Epithelial cell of proximal tubule (primary cell): ENCODE data around the gene CLEC4M. TPM values are rescaled to one million over a fixed set of nuclear protein-coding genes. Genes with fewer than 3 reads are reported as not detected.

Experiments used
- total RNA-seq: library from RNA; depleted of rRNA; stranded (reverse); fragments of >200 nt; gene quantifications from 2 replicates; pipeline ENCODE4 v1.2.3, GENCODE V29; 2015

CLEC4M gene
- total RNA-seq, 1 donor from 2014 or later = not detected

Other genes with a start within 250 kb of the CLEC4M start
- gene ZNF358, start 247.1 kb upstream of the CLEC4M start, total RNA-seq = 29.5 and 80.8 TPM in 2 replicates
- gene MCOLN1, start 240.6 kb upstream of the CLEC4M start, total RNA-seq = 3.6 and 8.7 TPM in 2 replicates
- 123 and 129 TPM in 2 replicates for gene PNPLA6, start 227.5 kb upstream of the CLEC4M start, total RNA-seq
- 5.6 and 12.4 TPM in 2 replicates for gene CAMSAP3, start 167.4 kb upstream of the CLEC4M start, total RNA-seq
- gene XAB2, start 133.7 kb upstream of the CLEC4M start, total RNA-seq = 44.1 and 47.9 TPM in 2 replicates
- gene PET100, start 133.4 kb upstream of the CLEC4M start, total RNA-seq = 33.9 and 62.7 TPM in 2 replicates
- gene PCP2, start 129.5 kb upstream of the CLEC4M start, total RNA-seq = not detected in 2 replicates
- 49.4 and 51.2 TPM in 2 replicates for gene STXBP2, start 126.1 kb upstream of the CLEC4M start, total RNA-seq
- gene RETN, start 94.2 kb upstream of the CLEC4M start, total RNA-seq = not detected in 2 replicates
- not detected in 2 replicates for gene MCEMP1, start 86.2 kb upstream of the CLEC4M start, total RNA-seq
- 110 and 158 TPM in 2 replicates for gene TRAPPC5, start 82.4 kb upstream of the CLEC4M start, total RNA-seq
- not detected in 2 replicates for gene FCER2, start 61.1 kb upstream of the CLEC4M start, total RNA-seq
- not detected in 2 replicates for gene CLEC4G, start 31.1 kb upstream of the CLEC4M start, total RNA-seq
- 0.12 TPM in 1 of 2 replicates, not detected in the other for gene CD209, start 15.7 kb upstream of the CLEC4M start, total RNA-seq
- gene EVI5L, start 67.0 kb downstream of the CLEC4M start, total RNA-seq = 6.1 and 9.3 TPM in 2 replicates
- gene PRR36, start 111.1 kb downstream of the CLEC4M start, total RNA-seq = 0.72 and 0.81 TPM in 2 replicates
- 11.9 and 18.9 TPM in 2 replicates for gene LRRC8E, start 125.3 kb downstream of the CLEC4M start, total RNA-seq
- 7.6 and 14.6 TPM in 2 replicates for gene MAP2K7, start 140.6 kb downstream of the CLEC4M start, total RNA-seq
- 1.6 and 16.8 TPM in 2 replicates for gene TGFBR3L, start 151.6 kb downstream of the CLEC4M start, total RNA-seq
- gene SNAPC2, start 157.1 kb downstream of the CLEC4M start, total RNA-seq = 29.1 and 34.2 TPM in 2 replicates
- gene CTXN1, start 162.9 kb downstream of the CLEC4M start, total RNA-seq = 12.4 and 42.8 TPM in 2 replicates
- gene TIMM44, start 180.4 kb downstream of the CLEC4M start, total RNA-seq = 39.0 and 108 TPM in 2 replicates
- 28.6 and 69.6 TPM in 2 replicates for gene ELAVL1, start 242.4 kb downstream of the CLEC4M start, total RNA-seq